Measurements from ENCODE around the gene PPP1R18. TPM values are rescaled to one million over a fixed set of nuclear protein-coding genes. Genes with fewer than 3 reads are reported as not detected.

Gene PPP1R18
- total and polyA plus RNA-seq, 11 donors = 11.9 to 77.2 (median 19.4) TPM

DNA sequence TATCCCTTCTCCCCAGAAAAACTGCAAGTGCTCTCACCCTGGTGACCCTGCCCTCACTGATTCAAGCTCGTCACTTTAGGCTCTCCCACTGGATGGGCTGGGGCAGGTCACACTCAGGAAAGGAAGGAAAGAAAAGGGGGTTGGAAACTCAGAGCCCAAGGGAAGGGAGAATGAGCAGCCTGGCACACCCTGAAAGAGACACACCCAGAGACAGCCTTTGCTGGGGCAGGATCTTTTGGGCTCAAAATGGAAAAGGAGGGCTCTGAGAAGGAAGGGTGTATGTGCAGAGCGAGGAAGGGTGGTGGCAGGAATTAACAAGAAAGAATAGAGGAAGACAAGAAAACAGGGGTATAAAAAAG is 2.5 kb downstream of the PPP1R18 start:
- no peaks in the 10 kb centered on the region for H3K27me3 ChIP-seq
- TF ChIP-seq, protein P1, sequence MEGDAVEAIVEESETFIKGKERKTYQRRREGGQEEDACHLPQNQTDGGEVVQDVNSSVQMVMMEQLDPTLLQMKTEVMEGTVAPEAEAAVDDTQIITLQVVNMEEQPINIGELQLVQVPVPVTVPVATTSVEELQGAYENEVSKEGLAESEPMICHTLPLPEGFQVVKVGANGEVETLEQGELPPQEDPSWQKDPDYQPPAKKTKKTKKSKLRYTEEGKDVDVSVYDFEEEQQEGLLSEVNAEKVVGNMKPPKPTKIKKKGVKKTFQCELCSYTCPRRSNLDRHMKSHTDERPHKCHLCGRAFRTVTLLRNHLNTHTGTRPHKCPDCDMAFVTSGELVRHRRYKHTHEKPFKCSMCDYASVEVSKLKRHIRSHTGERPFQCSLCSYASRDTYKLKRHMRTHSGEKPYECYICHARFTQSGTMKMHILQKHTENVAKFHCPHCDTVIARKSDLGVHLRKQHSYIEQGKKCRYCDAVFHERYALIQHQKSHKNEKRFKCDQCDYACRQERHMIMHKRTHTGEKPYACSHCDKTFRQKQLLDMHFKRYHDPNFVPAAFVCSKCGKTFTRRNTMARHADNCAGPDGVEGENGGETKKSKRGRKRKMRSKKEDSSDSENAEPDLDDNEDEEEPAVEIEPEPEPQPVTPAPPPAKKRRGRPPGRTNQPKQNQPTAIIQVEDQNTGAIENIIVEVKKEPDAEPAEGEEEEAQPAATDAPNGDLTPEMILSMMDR (IDR thresholded peaks at IDR 0.05) = no peak
- no peak for TF ChIP-seq POLR2A (IDR thresholded peaks at IDR 0.05)
- H3K4me1 ChIP-seq = peaks cover 0 to 86% (median 53%) of the 10 kb centered on the region in 12 donors
- no peaks in the 10 kb centered on the region for H3K9me3 ChIP-seq
- DNase-seq = no peak
- peak overlapping the region; percentile 92 to 100 (median 98) for H3K27ac ChIP-seq
- H3K4me3 ChIP-seq = peak overlapping the region; percentile 52 to 96 (median 74)
- ATAC-seq = no peak
- peaks cover 0 to 38% (median 9%) of the 10 kb centered on the region in 9 donors for H3K36me3 ChIP-seq
- intact Hi-C loops (cut with DNase I) = loop anchor here in 4 of 10 donors (1.0 to 10.0 kb wide), 8 partner anchors 37 to 401 kb away; partner anchors contain the start of genes DDR1 (in 2 of the 4) and TUBB (in 1 of the 4)
- 35 to 48% (median 42%) methylated on average over 2 of the region's 2 CpGs for WGBS, 4 donors

DNA sequence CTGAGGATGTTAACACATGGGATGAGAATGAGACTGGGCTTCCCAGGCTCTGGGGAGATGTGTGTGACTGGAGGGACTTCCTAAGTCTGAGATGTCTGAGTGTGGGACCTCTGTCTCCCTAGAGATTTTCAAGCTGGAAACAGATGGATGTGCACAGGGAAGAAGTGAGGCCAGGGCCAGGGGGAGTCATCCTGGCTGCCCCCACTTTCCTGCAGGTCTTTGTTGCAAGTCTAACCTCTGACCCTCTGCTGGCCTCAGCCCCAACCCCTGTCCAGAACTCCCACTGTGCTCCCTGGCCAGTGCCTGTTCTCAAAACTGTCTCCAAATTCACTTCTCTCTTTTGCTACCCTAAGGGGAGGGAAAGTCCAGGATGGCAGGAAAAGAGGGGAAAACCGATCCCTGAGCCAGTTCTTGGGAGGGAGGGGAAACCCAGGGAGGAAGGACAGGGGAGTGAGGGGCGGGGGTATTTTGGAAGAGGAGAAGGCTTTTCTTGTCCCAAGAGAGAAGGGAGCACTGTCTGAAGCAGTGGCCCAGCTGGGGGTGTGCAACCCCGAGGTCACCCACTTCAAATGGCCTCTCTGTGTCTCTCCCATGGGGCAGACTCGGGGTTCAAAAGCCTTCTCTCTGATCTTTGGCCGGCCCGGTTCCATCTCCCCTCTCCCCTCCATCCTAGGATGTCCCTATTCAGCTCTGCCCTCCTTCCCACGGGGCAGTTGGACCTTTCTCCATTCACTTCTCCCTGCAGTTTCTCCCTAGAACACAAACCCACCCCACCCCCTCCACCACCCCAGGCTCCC is 3.1 kb downstream of the PPP1R18 start:
- DNase-seq (peak in 3 of 5 donors; percentile 35 to 60 (median 40)), ATAC-seq (no peak)
- H3K9me3 ChIP-seq = no peaks in the 10 kb centered on the region
- peaks cover 0 to 84% (median 51%) of the 10 kb centered on the region in 12 donors for H3K4me1 ChIP-seq
- WGBS, 4 donors = 25 to 31% (median 29%) methylated on average over 7 of the region's 7 CpGs
- no peak for TF ChIP-seq POLR2A (IDR thresholded peaks at IDR 0.05)
- TF ChIP-seq, protein P1 (IDR thresholded peaks at IDR 0.05) = no peak
- peaks cover 0 to 44% (median 15%) of the 10 kb centered on the region in 9 donors for H3K36me3 ChIP-seq
- H3K27ac ChIP-seq = peak overlapping the region; percentile 92 to 100 (median 98)
- intact Hi-C loops (cut with DNase I) = loop anchor here in 4 of 10 donors (1.0 to 10.0 kb wide), 7 partner anchors 39 to 401 kb away; partner anchors contain the start of gene DDR1 (in 2 of the 4)
- no peaks in the 10 kb centered on the region for H3K27me3 ChIP-seq
- H3K4me3 ChIP-seq = peak overlapping the region; percentile 52 to 96 (median 74)

DNA sequence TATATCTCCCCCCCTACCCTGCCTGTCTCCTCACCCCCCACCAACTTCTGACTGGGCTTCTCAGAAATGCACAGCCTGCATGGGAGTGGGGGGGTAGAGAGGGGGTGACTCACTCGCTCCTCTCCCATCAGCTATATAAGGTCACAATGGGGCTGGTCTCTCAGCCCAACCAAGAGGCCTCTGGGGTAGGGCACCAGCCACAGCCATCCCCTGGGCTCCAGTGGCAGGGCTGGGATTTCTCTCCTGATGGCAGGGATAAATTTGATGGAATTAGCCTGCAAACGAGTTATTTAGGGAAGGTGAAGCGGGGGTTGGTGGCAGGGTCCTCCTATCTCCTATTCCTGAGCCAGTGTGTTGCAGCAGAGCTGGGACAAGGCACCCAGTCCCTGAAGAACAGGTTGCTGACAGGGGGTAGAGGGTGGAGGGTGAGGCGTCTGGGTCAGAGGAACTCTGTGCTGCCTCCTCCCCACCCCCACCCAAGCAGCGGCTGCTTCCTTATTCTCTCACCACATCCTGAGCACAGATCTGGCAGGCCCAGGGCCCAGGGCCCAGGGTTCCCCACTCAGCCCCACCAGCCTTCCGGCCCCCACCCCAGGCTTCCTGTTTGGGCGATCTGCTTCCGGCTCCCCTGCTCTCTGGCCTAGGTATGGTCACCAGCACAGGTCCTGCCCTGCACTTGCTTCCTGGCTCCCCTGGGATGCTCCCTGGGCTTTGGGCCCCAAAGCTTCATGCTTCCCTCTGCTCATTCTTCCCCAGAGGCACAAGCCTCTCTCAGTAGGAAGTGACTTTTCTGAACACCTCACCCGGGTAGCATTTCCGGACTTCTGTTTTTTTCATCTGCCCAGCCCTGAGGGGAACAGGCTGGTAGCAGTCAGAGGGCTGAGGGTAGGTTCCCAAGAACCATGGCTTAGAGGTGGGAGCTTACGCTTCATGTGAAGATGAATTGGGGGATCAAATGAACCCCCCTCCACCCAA is 4.0 kb downstream of the PPP1R18 start:
- 16 to 37% (median 23%) methylated on average over 9 to 11 of the region's 11 CpGs for WGBS, 4 donors
- no peaks in the 10 kb centered on the region for H3K9me3 ChIP-seq
- DNase-seq (peak; percentile 88 to 93 (median 89)), ATAC-seq (peak; percentile 18 to 56 (median 50))
- H3K27me3 ChIP-seq = no peaks in the 10 kb centered on the region
- peaks cover 0 to 54% (median 25%) of the 10 kb centered on the region in 9 donors for H3K36me3 ChIP-seq
- TF ChIP-seq, protein P1 (IDR thresholded peaks at IDR 0.05) = no peak
- peak in 1 of 2 donors; percentile 36 for TF ChIP-seq POLR2A (IDR thresholded peaks at IDR 0.05)
- H3K27ac ChIP-seq = peak overlapping the region; percentile 92 to 100 (median 98)
- peak overlapping the region; percentile 52 to 96 (median 74) for H3K4me3 ChIP-seq
- peaks cover 0 to 74% (median 45%) of the 10 kb centered on the region in 12 donors for H3K4me1 ChIP-seq
- intact Hi-C loops (cut with DNase I) = loop anchor here in 6 of 10 donors (1.0 to 10.0 kb wide), 8 partner anchors 39 to 402 kb away; partner anchors contain the start of gene DDR1 (in 2 of the 6)
